Brain pericyte (primary cell): ENCODE measurements around the gene YTHDF1.

Source experiments
- DNase-seq: peaks from one replicate; pipeline ENCODE4 v3.0.0-alpha.2; 2012; ENCODE audit warnings: low read depth, low spot score

YTHDF1 gene

GRCh38 chr20:63210011-63210605, 5.8 kb downstream of the YTHDF1 start:
- DNase-seq: no peak

GRCh38 chr20:63208346-63208909, 7.5 kb downstream of the YTHDF1 start:
- no peak for DNase-seq

GRCh38 chr20:63206878-63207277, 9.1 kb downstream of the YTHDF1 start:
- no peak for DNase-seq

GRCh38 chr20:63205896-63206295, 10.0 kb downstream of the YTHDF1 start:
- no peak for DNase-seq

GRCh38 chr20:63204362-63204761, 11.6 kb downstream of the YTHDF1 start:
- DNase-seq: no peak

GRCh38 chr20:63202811-63203526, 13.0 kb downstream of the YTHDF1 start:
- no peak for DNase-seq

GRCh38 chr20:63202021-63202420, 13.9 kb downstream of the YTHDF1 start:
- no peak for DNase-seq

- DNase-seq: no peak
These were observed 17.3 kb downstream of the YTHDF1 start for GRCh38 chr20:63198606-63199005.

GRCh38 chr20:63196768-63197470, 19.0 kb downstream of the YTHDF1 start:
- DNase-seq: no peak

GRCh38 chr20:63194797-63195173, 21.1 kb downstream of the YTHDF1 start:
- DNase-seq: no peak

- no peak for DNase-seq
These were observed 21.7 kb downstream of the YTHDF1 start for GRCh38 chr20:63194007-63194796.

GRCh38 chr20:63192721-63193120, 23.2 kb downstream of the YTHDF1 start:
- no peak for DNase-seq

GRCh38 chr20:63191400-63191799, 24.5 kb downstream of the YTHDF1 start:
- no peak for DNase-seq

- DNase-seq: no peak
These were observed 25.1 kb downstream of the YTHDF1 start for GRCh38 chr20:63190828-63191227.

GRCh38 chr20:63189846-63190559, 25.9 kb downstream of the YTHDF1 start:
- DNase-seq: no peak

GRCh38 chr20:63189322-63189642, 26.6 kb downstream of the YTHDF1 start:
- no peak for DNase-seq

- DNase-seq: no peak
These were observed 27.1 kb downstream of the YTHDF1 start for GRCh38 chr20:63188641-63189321.

GRCh38 chr20:63188159-63188442, 27.8 kb downstream of the YTHDF1 start:
- DNase-seq: no peak

GRCh38 chr20:63187338-63188158, 28.4 kb downstream of the YTHDF1 start:
- DNase-seq: no peak
